Ovary (tissue), 10 donors: Measurements from ENCODE around the gene HMGB3. TPM values are rescaled to one million over a fixed set of nuclear protein-coding genes. Genes with fewer than 3 reads are reported as not detected.

Experiments
- DNase-seq, 5 donors: peaks; one replicate each; pipeline ENCODE4 v3.0.0-alpha.2; 2019 to 2020
- H3K27ac ChIP-seq, 2 donors: fragments of 200-600 bp; one replicate each; pipeline versions ENCODE4 v1.5.1 to v1.8.0; 2019 to 2022
- H3K27me3 ChIP-seq: fragments of 200-600 bp; one replicate; pipeline ENCODE4 v1.8.0; 2022
- H3K36me3 ChIP-seq: fragments of 200-600 bp; sonication (generic); one replicate; pipeline ENCODE4 v1.5.1; 2019
- H3K4me1 ChIP-seq: one replicate; pipeline ENCODE4 v1.8.1; 2013; ENCODE audit warnings: mild to moderate bottlenecking, moderate library complexity; ENCODE audit not compliant: insufficient read depth
- H3K4me3 ChIP-seq: fragments of 200-600 bp; sonication (generic); one replicate; pipeline ENCODE4 v1.5.1; 2017
- H3K9me3 ChIP-seq, 2 donors: fragments of 200-600 bp in 1 of 2; sonication (generic) in 1 of 2; one replicate each; pipeline versions ENCODE4 v1.5.1 to v1.8.1; 2013 to 2019; ENCODE audit warnings: mild to moderate bottlenecking in 1 of 2, moderate library complexity in 1 of 2
- CTCF ChIP-seq, 3 donors: fragments of 450-650 bp in 2 of 3; fragments of 200-600 bp in 1 of 3; IDR thresholded peaks; one replicate each; pipeline versions ENCODE4 v1.5.1 to v1.8.0; 2016 to 2022; ENCODE audit warnings: antibody characterized with exemption in 3 of 3, mild to moderate bottlenecking in 1 of 3
- EP300 ChIP-seq: sonication (generic); formaldehyde crosslinking; IDR thresholded peaks from one replicate; pipeline ENCODE4 v1.6.1; 2017; ENCODE audit warnings: antibody characterized with exemption
- POLR2A ChIP-seq: fragments of 450-650 bp; IDR thresholded peaks from one replicate; pipeline ENCODE4 v1.6.1; 2017; ENCODE audit warnings: antibody characterized with exemption, mild to moderate bottlenecking, moderate library complexity
- WGBS, 3 donors: extraction: QIAGEN DNeasy Blood & Tissue Kit in 1 of 3; methylation state at CpG; one replicate each; pipeline versions ENCODE4 v1.1.5 to v1.1.7; 2013 to 2017; 5-methylcytosine and 5-hydroxymethylcytosine counted together
- intact Hi-C, 4 donors: fragments of 100-400 bp; cut with DNase I; formaldehyde crosslinking; loops; one replicate each; pipeline versions ENCODE4 v1.11.0 to v1.15.1; 2022 to 2023
- long read RNA-seq, 3 donors: library from polyadenylated mRNA in 2 of 3; unstranded in 2 of 3; transcript quantifications; one replicate each; pipeline ENCODE4 v2.0.0 and lab custom pipeline, GENCODE V29; 2021 to 2026
- polyA plus RNA-seq, 2 donors: library from polyadenylated mRNA; stranded (reverse); fragments of 200-250 nt in 1 of 2; fragments of 350-450 nt in 1 of 2; fragmentation: Illumina TruSeq in 1 of 2; extraction: RNeasy Lipid Tissue Mini Kit (QIAGEN cat#74804) in 1 of 2; gene quantifications; one replicate each; pipeline ENCODE4 v1.2.3, GENCODE V29; 2013 to 2014
- total RNA-seq, 7 donors: library from RNA; depleted of rRNA in 2 of 7; stranded (reverse); fragments of >200 nt in 2 of 7; fragmentation: NEBNext Ultra II Directional in 3 of 7; extraction: Animal tissue kit (Norgen Biotek cat#: 25700) in 3 of 7; gene quantifications; one replicate each; pipeline versions ENCODE4 v1.1.0 to v1.2.4, GENCODE V29; 2016 to 2023
- donor health status: DM: no; HTN: no; CAD: no; lungs with moderate emphysema.
- donor health status: DM: no; HTN: no; CAD: no.
- donor health status: Bipolar disorder and iron deficiency.
- donor health status: DM: yes; HTN: yes; CAD: no.
- donor health status: DM: no; HTN: no; CAD: no.
- donor health status: DM: yes; HTN: yes; CAD: no.

Gene HMGB3
- total RNA-seq (10 to 100 TPM in 1 of 7 donors, 1 to 10 TPM in 5, under 1 TPM in 1; 0.72 to 11.1 (median 5.7) TPM), polyA plus RNA-seq (10 to 100 TPM in 1 of 2 donors, 1 to 10 TPM in 1; 7.1 to 18.1 TPM)
- long read RNA-seq, donor 1, transcript HMGB3-201 (5 exons, 3,560 nt) = major isoform, 7 of 9 reads
- long read RNA-seq, donor 1, partial matches to known transcripts = 1 of 9 reads
- long read RNA-seq, donor 1, other reads (novel, unspliced or antisense) = 1 of 9 reads
- long read RNA-seq, donor 2, transcript HMGB3-205 (5 exons, 793 nt) = minor isoform, 5 of 139 reads
- long read RNA-seq, donor 2, transcript HMGB3-201 (5 exons, 3,560 nt) = major isoform, 81 of 139 reads
- long read RNA-seq, donor 2, partial matches to known transcripts = 52 of 139 reads
- long read RNA-seq, donor 2, other reads (novel, unspliced or antisense) = 0 of 139 reads
- long read RNA-seq, donor 3, transcript HMGB3-201 (5 exons, 3,560 nt) = major isoform, 10 of 12 reads
- long read RNA-seq, donor 3, partial matches to known transcripts = 1 of 12 reads
- long read RNA-seq, donor 3, other reads (novel, unspliced or antisense) = 1 of 12 reads

GRCh38 chrX:150982788-150983520, at the start of gene HMGB3:
Gene HMGB3, plus strand, starts transcription at chrX:150983335. Its CDS starts 2,265 bp downstream, at chrX:150985600.
- Histone ChIP-seq H3K27ac (no peak within 1 kb of the TSS), H3K4me3 (peak within 1 kb of the TSS; percentile 47), H3K27me3 (no peaks in the 10 kb centered on the region), H3K9me3 (no peaks in the 10 kb centered on the region), H3K4me1 (no peaks in the 10 kb centered on the region), H3K36me3 (no peaks in the 10 kb centered on the region)
- peak; percentile 57 to 83 (median 70) for DNase-seq
- TF ChIP-seq CTCF (IDR thresholded peaks at IDR 0.05) (no peak), POLR2A (no peak), EP300 (no peak)
- 36 to 54% (median 54%) methylated on average over 75 to 90 of the region's 90 CpGs for WGBS, 3 donors
- intact Hi-C loops = no loop called here

- intact Hi-C loops = no loop called here
- no peak overlapping the region for H3K27ac ChIP-seq
- H3K9me3 ChIP-seq = no peaks in the 10 kb centered on the region
- no peak overlapping the region for H3K4me3 ChIP-seq
- 59 to 64% (median 60%) methylated on average over 5 of the region's 5 CpGs for WGBS, 3 donors
- DNase-seq = no peak
- no peaks in the 10 kb centered on the region for H3K27me3 ChIP-seq
- H3K4me1 ChIP-seq = no peaks in the 10 kb centered on the region
- H3K36me3 ChIP-seq = no peaks in the 10 kb centered on the region
- TF ChIP-seq EP300 (no peak), POLR2A (no peak), CTCF (IDR thresholded peaks at IDR 0.05) (no peak)
Observed at GRCh38 chrX:150933945-150934350, 49.2 kb upstream of the HMGB3 start.

GRCh38 chrX:150934453-150934852, 48.7 kb upstream of the HMGB3 start:
- TF ChIP-seq CTCF (IDR thresholded peaks at IDR 0.05) (no peak), POLR2A (no peak), EP300 (no peak)

GRCh38 chrX:150935467-150935866, 47.7 kb upstream of the HMGB3 start:
- TF ChIP-seq POLR2A (no peak), CTCF (IDR thresholded peaks at IDR 0.05) (no peak), EP300 (no peak)
- 51 to 57% (median 52%) methylated on average over 7 of the region's 7 CpGs for WGBS, 3 donors
- Histone ChIP-seq H3K4me3 (no peak overlapping the region), H3K9me3 (no peaks in the 10 kb centered on the region), H3K4me1 (no peaks in the 10 kb centered on the region), H3K27ac (no peak overlapping the region), H3K27me3 (no peaks in the 10 kb centered on the region), H3K36me3 (no peaks in the 10 kb centered on the region)
- intact Hi-C loops = no loop called here
- no peak for DNase-seq

More at GRCh38 chrX:150934453-150934852, 48.7 kb upstream of the HMGB3 start:
- Histone ChIP-seq H3K27me3 (no peaks in the 10 kb centered on the region), H3K4me3 (no peak overlapping the region), H3K9me3 (no peaks in the 10 kb centered on the region), H3K27ac (no peak overlapping the region), H3K4me1 (no peaks in the 10 kb centered on the region), H3K36me3 (no peaks in the 10 kb centered on the region)
- 17 to 37% (median 34%) methylated on average over 5 of the region's 5 CpGs for WGBS, 3 donors
- intact Hi-C loops = no loop called here
- DNase-seq = no peak
